NCI-H146 (cell line): ENCODE results near the gene LYPD6B.

Experiments used
- DNase-seq: peaks from one replicate; lab custom pipeline; 2025; lab: John Stamatoyannopoulos, UW

LYPD6B gene

DNA sequence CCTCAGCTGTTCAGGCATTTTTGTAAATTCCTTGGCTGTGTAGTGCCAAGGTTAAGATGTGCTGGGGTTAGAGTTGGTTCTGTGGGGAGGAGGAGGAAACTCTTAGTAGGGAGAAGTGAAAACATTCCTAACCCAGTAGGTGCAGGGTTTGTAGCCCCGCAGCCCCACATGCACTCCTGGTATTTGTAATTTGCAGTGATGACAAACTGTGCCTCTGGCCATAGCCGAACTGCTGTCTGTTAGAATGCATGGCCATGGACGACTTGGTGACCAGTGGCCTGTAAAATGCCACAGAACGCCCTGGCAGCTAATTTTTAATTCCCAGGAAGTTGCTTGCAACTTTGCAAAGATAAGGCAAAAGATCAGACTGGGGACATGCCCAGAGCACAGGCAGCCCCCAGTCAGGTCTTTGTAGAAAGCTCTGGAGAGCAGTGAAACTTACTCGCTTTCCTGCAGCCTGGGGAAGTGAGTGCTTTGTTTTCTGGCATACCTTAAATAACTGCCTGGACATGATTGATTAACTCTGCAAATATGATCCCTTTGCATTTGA is 38.4 kb downstream of the LYPD6B start:
- no peak for DNase-seq

DNA sequence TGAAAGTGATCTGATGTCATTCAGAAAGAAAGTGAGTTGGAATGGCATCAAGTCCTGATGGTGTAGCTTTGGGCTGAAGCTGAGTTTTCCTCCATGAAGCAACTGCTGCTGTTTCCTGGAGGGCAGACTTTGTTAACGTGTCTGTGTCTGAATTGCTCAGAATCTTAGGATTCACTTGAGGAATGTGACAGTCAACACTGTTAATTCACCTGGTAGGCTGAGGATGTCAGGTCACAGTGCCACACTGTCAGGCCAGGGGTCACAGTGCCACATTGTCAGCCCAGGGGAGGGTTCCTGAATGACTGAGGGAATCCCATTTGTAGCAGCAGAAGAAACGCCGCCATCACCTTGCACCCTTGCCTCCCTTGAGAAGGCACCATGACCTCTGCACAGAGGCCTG is 39.4 kb downstream of the LYPD6B start:
- no peak for DNase-seq

DNA sequence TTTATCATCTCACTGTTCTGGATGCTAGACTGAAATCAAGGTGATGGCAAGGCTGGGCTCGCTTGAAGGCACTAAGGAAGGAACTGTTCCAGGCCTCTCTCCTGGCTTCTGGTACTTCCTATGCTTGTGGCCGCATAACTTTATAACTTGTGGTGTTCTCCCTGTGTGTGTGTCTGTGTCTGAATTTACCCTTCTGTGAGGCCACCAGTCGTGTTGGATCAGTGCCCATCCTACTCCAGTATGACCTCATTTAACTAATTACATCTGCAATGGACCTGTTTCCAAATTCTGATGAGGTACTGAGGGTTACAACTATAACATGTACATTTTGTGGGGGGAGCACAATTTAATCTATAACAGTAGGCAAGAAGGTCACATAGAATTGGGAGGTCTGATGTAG is 41.6 kb downstream of the LYPD6B start:
- DNase-seq = no peak

DNA sequence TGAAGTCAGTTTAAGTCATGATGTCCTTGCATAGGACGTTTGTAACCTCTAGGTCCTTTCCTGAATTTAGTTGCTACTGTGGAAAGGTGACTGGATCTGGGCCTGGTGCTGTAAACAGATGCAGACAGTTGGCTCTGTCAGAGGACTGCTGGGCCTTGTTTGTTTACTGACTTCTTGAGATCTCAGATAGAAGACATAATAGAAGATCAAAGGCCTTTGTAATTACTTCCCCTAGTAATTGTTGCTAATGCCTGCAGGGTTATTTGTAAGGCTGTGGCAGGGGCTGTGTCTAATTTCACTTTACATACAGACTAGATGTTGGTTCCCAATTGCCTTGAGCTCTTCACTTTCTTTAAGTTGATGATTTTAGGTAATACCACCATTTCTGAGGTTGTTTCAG is 42.5 kb downstream of the LYPD6B start:
- DNase-seq = peak; percentile 69

DNA sequence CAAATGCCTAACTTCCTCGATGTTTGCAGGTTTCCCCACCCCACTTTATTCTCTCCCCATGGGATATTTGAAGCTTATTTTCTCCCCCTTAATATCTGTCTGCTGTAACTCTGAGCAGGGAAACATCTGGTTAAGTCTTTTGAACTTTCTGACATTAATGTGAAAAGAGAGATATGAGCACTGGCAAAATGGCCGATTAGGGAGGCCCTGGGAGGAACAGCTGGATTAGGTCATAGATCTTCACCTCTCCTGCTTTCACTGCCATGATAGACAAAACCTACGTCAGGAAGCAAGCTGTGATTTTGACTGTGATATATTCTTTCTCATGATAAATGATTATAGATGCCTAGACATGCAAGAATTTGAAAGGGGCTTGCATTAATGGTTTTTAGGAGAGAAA is 43.6 kb downstream of the LYPD6B start:
- no peak for DNase-seq

DNA sequence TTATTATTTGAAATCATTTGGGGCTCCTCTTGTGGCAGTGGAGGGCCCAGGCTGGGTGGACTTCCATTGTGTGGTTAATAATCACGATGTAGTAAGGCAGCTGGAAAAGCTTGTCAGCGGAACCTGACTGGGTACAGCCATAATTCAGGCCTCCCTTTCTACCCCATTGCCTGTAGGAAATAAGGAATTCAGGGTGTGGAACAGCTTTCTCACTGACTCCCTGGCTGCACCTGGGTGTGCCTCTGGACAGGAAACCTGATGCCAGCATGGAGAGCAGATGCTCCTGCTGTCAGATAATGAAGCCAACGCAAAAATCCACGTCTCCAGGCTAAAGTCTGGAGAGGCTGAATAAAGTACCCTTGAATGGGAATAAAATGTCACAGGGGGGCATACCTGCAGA is 44.2 kb downstream of the LYPD6B start:
- DNase-seq = peak; percentile 50

DNA sequence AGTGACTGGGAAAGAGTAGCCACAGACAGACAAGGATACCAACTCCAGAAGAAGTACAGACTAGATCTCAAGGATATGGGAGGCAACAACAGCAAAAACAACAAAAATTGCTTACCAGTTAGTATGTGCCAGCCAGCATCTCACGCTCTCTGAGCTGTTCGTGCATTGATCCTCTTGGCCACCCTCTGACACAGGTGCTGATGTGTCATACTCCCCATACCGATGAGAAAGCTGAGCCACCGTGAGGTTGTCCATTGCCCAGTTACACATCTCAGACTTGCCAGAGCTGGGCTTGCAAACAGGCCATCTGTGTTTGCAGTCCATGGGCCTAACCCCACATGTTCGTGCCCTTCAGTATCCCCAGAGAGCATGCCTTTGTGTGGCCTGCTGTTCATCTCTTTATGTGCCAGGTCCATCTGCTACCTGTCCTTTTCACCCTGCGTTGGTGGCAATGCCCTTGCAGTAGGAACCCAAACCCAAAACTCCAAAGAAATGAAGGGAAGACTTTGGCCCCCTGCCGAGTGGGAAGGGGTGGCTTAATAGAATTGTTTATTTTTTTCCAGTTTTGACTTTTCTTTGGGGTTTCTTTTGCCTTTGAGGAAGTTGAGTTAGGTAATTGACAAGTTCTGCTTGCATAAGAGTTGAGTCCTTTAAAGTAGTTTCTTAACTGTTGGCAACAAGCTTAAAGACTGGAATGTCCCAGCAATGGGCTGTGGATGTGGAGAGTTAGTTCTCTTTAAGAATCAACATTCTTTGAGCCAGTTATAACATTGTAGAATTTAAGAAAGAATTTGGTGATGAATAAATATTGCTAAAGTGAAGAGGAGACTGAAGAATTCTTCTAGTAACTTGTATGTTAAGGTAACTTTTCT is 46.7 kb downstream of the LYPD6B start:
- DNase-seq = no peak

DNA sequence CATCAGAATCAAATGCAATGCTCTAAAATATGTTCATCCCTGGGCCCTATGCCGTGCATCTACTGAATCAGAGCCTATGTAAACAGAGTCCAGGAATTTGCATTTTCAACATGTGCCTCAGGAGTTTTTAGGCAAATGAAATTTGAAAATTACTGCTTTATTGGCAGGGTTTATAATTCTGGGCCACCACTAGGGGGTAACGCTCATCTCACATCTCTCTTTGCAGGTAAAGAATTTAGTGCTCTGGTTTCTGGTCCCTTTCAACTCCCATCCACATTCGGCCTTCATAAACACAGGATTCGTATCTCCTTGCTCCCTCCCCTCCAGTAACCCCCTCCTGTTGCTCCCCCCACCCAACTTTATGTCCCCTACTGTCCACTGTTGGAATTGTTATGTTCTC is 49.3 kb downstream of the LYPD6B start:
- DNase-seq = no peak

DNA sequence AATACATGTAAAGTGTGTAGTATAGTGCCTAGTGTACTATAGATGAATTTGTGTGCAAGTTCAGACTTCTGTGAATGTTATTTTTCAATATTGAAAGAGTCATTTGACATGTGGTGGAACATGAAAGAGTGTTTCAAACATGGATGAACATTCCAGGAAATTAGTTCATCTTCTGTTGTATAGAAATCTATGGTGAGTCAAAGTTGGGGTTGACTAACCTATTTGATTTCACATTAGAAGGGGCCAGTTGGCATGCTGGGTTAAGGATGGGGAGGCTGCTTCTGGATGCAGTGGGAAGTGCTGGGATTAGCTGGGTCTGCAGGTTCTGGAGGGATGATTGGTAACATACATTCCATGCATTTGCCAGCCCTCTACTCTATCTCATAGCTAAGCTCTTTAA is 50.6 kb downstream of the LYPD6B start:
- DNase-seq = no peak

DNA sequence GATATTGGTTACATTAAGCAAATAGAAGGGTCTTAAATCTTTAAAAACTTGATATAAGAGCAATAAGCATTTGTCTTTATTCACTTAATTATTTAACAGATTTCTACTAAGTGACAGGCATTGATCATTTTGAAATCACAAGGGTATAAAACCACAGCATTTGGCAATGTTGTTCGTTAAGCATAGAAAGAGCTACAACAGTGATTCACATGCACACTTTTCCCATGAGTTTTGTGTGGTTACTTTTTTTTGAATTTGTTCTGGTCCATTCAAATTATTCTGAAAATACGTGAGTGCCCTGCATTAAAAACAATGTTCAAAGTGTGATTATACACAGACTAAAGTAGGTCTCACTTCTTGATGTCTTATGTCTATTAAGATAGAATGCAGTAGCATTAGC is 52.2 kb downstream of the LYPD6B start:
- DNase-seq = no peak

DNA sequence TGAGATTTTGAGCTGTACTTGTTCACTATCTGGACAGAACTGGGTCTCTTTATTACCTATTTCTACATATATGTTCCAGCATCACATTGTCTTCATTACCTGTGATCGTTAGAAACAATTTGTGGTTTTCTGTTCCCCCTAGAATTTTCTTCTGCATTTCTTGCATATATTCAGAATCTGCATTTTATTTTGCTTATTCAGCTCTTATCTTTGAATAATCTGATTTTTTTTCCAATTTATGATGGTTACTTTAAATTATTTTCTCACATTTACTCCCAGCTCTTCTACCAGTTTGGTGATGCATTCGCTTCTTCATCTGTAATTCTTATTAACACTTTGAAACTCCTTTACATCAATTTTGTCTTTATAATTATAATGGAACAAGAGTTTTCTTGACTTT is 55.1 kb downstream of the LYPD6B start:
- DNase-seq = no peak

DNA sequence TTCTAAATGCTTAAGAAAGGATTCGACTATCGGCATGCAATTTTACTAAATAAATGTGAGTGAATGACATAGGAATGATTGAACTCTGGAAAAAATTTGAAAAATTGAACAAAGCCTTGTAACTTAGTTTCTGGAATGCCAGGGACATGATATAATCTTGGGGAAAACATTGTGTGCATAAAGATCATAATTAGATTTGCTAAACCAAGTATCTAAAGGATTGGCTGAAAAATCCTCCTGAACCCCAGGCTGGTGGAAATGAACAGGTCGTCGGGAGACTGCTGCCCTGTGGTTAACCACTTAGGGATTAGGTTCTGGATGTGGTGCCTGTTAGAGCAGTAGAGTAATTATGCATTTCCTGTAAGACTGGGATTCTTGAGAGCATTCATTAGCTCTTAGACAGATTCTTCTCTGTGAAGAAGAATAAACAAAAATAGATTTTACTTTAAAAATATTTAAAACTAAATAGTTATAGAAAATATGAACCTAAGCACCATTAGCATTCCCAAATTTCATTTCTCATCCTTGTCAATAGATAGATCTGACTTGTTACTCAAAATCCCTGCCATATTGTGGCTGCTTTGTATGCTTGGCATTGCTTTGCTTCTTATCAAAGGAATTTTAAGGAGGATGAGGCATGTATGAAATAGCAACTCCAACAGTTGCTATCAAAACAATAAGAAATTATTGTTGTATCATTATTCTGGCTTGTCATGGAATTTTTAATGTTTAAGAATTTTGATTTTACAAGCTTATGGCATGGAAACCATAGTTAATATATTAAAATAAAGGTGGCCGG is 55.9 kb downstream of the LYPD6B start:
- DNase-seq = no peak

DNA sequence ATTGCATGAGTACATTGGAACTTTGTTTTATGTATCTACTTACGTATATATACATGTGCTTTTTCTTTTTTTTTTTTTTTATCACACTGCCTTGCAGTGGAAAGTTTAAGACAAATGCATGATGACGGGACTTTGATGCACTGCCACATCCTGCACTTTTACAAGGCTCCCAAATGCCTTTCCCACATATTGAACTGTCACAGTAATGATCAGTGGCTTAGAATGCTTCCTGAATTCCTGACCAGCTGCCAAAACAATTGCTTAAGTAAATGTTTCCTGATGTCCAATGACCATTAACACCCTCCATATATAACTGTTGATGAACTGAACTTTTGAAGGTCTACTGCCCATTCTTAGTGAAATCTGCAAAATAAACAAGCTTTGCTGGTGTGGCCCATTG is 60.2 kb downstream of the LYPD6B start:
- DNase-seq = no peak

DNA sequence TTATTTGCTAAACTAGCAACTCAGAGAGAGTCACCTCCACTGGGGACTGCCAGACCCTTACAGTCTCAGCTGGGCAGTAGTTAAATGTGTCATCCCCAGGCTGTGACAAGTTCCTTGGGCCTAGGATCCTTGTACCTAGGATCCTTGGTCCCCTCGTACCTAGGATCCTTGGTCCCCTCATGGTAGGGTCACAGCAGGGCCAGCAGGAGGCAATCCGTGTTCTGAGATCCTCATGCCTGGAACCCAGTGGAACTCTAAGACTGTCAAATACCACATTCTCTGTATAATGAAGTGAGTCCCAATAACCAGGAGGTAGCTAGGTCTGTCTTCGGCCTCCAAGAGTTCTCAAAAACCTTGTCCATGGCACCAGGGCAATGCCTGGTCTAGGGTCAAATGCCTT is 60.8 kb downstream of the LYPD6B start:
- DNase-seq = no peak

DNA sequence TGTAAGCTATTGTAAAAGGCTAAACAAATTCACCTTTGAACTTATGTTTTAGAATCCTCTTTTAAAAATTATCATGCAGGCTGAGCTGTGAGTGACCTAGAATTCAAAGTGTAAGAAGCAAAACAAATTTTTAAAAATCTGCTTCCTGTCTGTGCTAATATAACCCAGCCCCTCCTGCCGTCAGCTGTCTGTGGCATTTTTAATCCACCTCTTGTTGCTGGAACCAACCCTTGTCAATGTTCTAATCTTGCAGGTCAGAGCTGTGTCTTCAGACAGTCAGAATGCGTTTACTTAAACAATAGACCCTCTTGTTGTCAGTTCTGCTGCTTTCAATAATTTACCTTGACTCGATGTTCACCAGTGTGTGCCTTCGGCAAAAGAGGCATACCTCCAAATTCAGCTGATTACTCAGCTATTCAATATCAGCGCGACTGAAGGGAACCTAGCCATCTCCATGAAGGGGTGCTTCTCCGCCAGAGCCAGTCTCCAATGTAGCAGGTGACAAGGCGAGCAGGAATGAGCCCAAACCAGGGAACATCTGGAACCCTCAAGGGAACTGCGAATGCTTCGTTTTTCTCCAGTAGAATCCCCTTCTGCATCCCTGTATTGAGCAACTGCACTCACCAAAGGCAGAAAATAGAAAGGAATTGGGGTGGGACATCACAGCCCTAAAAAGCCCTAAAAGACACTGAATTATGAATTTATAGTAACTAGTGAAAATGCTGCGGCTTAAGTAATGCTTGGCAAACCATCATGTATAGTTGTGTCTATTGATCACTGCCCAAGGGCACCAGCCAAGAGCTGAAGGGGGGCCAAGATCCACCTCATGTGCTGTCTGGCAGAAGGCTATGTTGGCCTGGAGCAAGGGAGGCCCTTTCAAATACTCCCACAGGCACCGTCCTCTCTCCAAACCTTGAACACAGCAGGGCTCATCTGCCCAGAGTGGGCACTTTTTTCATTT is 62.5 kb downstream of the LYPD6B start:
- DNase-seq = no peak

DNA sequence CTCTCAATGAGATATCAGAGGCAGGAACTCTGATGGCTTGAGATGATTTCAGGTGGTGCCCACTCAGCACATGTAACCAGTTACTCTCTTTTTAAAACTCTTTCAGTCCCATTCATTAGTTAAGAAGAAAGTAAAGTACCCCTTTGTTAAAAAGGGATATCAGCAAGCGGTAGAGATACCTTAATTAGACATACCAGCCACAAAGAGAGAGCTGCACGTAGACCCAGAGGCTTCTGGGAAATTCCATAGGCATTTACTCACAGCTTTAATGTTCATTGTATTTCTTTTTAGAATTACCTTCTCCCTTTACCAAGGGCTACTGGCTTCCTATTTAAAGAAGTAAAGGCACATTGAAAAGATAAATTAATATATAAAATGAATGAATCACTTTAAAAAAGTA is 63.3 kb downstream of the LYPD6B start:
- DNase-seq = no peak

DNA sequence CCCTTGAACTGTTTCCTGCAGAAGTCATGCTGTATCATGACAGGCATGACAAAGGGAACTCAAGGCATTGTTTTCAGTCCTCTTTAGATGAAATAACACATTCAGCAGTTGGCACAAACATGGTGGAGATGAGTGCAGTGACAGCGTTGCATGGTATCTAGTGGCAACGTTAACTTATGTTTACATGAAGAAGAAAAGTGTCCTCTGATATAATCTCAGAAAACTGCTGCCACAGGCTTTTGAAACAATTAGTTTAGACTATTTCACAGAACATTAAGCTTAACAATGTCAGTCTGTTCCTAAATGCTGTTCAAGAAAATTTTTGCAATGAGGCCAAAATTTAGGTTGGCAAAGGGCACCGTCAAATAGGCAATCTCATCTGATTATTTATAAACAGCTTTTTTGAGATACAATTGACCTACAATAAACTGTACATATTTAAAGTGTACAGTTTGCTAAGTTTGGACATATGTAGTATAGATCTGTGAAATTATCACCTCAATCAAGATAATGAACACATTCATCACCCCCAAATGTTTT is 64.7 kb downstream of the LYPD6B start:
- DNase-seq = no peak

DNA sequence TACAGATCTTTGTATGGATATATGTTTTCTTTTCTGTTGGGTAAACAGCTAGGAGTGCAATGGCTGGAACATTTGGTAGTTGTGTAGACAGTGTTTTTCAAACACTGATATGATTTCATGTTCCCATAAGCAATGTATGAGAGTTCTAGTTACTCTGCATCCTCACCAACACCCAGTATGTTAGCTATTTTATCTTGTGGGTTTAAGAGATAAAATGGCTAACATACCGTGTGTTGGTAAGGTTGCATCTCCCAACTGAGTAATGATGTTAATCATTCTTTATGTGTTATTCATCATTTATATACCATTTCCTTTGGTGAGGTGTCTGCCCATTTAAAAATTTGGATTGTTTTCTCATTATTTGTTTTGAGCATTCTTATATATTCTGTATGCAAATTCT is 65.7 kb downstream of the LYPD6B start:
- no peak for DNase-seq

DNA sequence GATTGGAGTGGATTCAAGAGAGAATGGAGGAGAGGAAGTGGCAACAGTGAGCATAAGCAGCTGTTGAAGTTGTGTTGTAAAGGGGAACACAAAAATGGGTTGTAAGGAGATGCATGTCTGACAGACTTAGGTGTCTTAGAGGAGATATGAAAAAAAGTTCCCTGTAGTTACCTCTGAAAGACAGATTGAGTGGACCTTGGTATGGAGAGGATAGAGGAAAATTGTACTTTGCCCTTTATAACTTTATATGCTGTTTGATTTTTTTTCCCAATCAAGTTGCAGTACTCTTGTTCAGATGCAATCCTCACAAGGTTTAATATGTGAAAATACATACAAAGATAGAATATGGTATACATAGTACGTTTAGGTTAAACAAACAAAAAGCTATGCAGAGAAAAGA is 73.6 kb downstream of the LYPD6B start:
- no peak for DNase-seq

DNA sequence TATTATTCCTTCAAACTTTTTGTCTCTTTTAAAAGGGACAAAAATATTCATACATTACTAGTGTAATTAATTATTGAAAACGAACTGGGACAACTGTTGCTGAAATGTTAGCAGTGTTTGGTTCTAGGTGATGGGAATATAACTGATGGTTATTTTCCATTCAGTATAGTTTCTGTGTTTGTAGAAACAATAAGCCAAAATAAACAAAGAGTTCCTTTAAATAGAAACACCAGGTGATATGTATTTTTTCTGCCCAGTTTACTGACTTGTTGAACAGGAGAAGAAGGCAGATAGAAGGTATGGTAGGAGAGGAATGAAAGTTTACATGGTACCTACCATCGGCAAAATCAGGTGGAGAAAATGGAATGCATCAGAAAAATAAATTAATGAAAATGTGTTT is 74.2 kb downstream of the LYPD6B start:
- DNase-seq = no peak

DNA sequence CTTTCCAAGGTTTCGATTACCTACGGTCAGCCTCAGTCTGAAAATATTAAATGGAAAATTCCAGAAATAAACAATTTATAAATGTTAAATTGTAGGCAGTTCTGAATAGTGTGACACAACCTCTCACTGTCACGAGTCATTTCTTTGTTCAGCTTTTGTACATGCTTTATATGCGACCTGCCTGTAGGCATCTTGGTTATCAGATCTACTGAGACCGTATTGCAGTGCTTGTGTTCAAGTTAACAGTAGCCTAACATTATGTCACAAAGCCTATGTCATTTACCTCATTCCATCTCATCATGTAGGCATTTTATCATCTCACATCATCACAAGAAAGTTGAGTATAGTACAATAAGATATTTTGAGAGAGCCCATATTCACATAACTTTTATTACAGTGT is 77.3 kb downstream of the LYPD6B start:
- DNase-seq = no peak

DNA sequence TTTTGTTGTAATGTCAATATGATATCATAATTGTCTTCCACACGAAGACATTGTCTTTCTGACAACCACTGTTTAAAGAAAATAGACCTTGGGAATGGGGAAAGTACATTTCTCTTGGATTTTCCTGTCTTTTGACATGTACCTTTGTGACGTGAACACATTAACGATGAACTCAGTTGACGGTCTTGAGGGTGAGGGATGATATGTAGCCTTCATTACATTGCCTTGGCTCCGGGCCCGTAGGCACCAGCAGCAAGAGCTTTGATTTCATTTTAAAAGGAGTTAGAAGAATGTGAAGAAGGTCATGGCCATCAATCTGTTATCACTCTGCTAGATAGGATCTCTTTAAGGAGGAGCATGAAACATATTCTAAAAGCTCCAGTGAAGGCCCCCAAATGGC is 80.9 kb downstream of the LYPD6B start:
- DNase-seq = no peak
